ENCODE measurements around the gene CCDC85C. TPM values are rescaled to one million over a fixed set of nuclear protein-coding genes. Genes with fewer than 3 reads are reported as not detected.

The CCDC85C gene
- total RNA-seq, 1 experiment from 2014 or later: 42.3 TPM

DNA sequence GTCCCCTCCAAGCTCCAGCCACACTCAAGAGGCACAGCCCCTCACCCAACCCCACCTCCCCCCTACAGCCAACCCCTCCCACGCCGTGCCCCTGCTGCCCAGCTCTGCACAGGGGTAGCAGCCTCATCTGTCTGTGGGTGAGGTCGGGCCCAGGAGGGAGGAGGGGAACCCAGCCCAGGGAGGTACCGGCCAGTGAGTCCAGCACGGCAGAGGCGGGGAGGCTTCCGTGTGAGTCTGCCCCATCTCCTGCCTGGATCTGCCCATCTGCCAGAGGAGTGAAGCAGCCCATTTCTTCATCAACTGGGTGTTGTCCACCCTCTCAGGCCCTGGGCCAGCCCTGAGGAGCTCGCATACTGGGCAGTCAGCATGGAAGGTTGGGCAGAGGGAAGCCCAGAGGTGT is 68.6 kb downstream of the CCDC85C start:
- POLR2A ChIA-PET: no interaction called here

More for the DNA sequence above, 68.6 kb downstream of the CCDC85C start:
- H3K79me2 ChIP-seq (ENCODE audit: insufficient read depth, low read length): peaks cover 23% of the 10 kb centered on the region; the same call in 1 of the 2 replicates
- TF ChIP-seq SIN3A (IDR thresholded peaks at IDR 0.05; ENCODE audit: low read depth) (no peak), EZH2phosphoT487 (IDR thresholded peaks at IDR 0.05; ENCODE audit: borderline replicate concordance) (no peak), RAD21 (IDR thresholded peaks at IDR 0.05; ENCODE audit: low read depth) (no peak), SP1 (IDR thresholded peaks at IDR 0.05; ENCODE audit: low read depth) (no peak), POLR2A (IDR thresholded peaks at IDR 0.05; ENCODE audit: borderline replicate concordance, extremely low read depth, insufficient read depth, insufficient read length) (no peak), ZBTB33 (IDR thresholded peaks at IDR 0.05; ENCODE audit: extremely low read depth, insufficient replicate concordance, low read length) (no peak), CEBPB (IDR thresholded peaks at IDR 0.05; ENCODE audit: low read depth) (no peak), ELF1 (IDR thresholded peaks at IDR 0.05; ENCODE audit: borderline replicate concordance, low read depth) (no peak), CBX3 (IDR thresholded peaks at IDR 0.05; ENCODE audit: low read depth) (no peak), EGR1 (IDR thresholded peaks at IDR 0.05; ENCODE audit: low read depth) (no peak), TCF7L2 (IDR thresholded peaks at IDR 0.05; ENCODE audit: borderline replicate concordance, extremely low read depth, insufficient read depth, insufficient read length) (no peak), SRF (IDR thresholded peaks at IDR 0.05; ENCODE audit: low read depth) (no peak), ZFX (IDR thresholded peaks at IDR 0.05) (no peak)
- TF ChIP-seq, protein P1, sequence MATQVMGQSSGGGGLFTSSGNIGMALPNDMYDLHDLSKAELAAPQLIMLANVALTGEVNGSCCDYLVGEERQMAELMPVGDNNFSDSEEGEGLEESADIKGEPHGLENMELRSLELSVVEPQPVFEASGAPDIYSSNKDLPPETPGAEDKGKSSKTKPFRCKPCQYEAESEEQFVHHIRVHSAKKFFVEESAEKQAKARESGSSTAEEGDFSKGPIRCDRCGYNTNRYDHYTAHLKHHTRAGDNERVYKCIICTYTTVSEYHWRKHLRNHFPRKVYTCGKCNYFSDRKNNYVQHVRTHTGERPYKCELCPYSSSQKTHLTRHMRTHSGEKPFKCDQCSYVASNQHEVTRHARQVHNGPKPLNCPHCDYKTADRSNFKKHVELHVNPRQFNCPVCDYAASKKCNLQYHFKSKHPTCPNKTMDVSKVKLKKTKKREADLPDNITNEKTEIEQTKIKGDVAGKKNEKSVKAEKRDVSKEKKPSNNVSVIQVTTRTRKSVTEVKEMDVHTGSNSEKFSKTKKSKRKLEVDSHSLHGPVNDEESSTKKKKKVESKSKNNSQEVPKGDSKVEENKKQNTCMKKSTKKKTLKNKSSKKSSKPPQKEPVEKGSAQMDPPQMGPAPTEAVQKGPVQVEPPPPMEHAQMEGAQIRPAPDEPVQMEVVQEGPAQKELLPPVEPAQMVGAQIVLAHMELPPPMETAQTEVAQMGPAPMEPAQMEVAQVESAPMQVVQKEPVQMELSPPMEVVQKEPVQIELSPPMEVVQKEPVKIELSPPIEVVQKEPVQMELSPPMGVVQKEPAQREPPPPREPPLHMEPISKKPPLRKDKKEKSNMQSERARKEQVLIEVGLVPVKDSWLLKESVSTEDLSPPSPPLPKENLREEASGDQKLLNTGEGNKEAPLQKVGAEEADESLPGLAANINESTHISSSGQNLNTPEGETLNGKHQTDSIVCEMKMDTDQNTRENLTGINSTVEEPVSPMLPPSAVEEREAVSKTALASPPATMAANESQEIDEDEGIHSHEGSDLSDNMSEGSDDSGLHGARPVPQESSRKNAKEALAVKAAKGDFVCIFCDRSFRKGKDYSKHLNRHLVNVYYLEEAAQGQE (IDR thresholded peaks at IDR 0.05; ENCODE audit: low read depth): no peak
- DNase-seq (ENCODE audit: low read depth, low spot score) (no peak), ATAC-seq (no peak)
- H3K9me2 ChIP-seq (ENCODE audit: insufficient read depth): no peaks in the 10 kb centered on the region
- no peak overlapping the region for H2AFZ ChIP-seq (ENCODE audit: low read depth, low read length, poor library complexity, severe bottlenecking)
- no peaks in the 10 kb centered on the region for H4K20me1 ChIP-seq (ENCODE audit: insufficient read depth)
- H3K4me3 ChIP-seq (replicated peaks in 1 of 2; ENCODE audit: low read depth in 1 of 2, low read length in 2 of 2): no peak overlapping the region
- intact Hi-C loops (cut with micrococcal nuclease): no loop called here
- no peaks in the 10 kb centered on the region for H3K9me3 ChIP-seq (ENCODE audit: control insufficient read depth in 1 of 2, insufficient read depth in 1 of 2, low read depth in 1 of 2, low read length in 2 of 2)
- RAD21 ChIA-PET (ENCODE audit: low non-redundant PET in 1 of 2, low total read pairs in 2 of 2, uncharacterized antibody in 2 of 2, unreplicated experiment in 2 of 2): no interaction called here
- no TSS peak for BruUV-seq (replicated peaks)
- no peak overlapping the region for H3K27ac ChIP-seq (ENCODE audit: low read depth, low read length)
- H3K36me3 ChIP-seq (ENCODE audit: control insufficient read depth in 1 of 2, insufficient read depth in 2 of 2, low read length in 2 of 2): no peaks in the 10 kb centered on the region
- H3K4me2 ChIP-seq (ENCODE audit: low read length): no peak overlapping the region
- no peaks in the 10 kb centered on the region for H3K27me3 ChIP-seq (ENCODE audit: insufficient read depth, low read length)
- peaks cover 18 to 24% of the 10 kb centered on the region in 2 experiments for H3K4me1 ChIP-seq (ENCODE audit: control insufficient read depth in 1 of 2, insufficient read depth in 2 of 2, low read length in 2 of 2)
- H3K9ac ChIP-seq (ENCODE audit: low read length): no peak overlapping the region
- CTCF ChIA-PET: interaction anchor here (1.7 kb wide), 1 partner anchor 93 kb away, joined by 4 read pairs; no protein-coding TSS in a partner anchor

Measured in HCT116 (cell line).